ENCODE measurements around the gene PRDM2. TPM values are rescaled to one million over a fixed set of nuclear protein-coding genes. Genes with fewer than 3 reads are reported as not detected.

PRDM2 gene
- total and polyA plus RNA-seq, 4 donors: 16.1 to 52.0 (median 28.5) TPM

DNA sequence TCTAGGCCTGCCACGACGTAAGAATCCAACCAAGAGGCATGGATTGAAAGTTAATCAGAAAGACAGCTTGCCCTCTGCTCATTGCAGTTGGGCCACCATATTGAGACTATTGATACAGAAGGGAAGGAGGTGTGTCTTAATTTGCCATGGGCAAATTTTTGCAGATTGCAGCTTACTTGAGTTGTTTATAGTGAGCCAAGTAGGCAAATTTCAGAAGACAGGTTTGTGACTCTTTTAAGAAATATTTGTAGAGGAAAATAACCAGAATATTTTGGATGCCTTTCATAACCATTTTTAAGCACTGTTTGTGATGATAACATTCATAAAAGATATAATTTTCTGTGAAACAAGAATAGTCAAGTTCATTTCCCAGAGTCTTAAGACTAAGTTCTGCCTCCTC, 74.1 kb downstream of the PRDM2 start:
- WGBS, 2 donors: 93 to 100% methylated on average over 2 of the region's 2 CpGs
- Histone ChIP-seq H3K27me3 (ENCODE audit: control insufficient read depth in 3 of 3, insufficient read depth in 3 of 3, low read length in 2 of 3) (no peaks in the 10 kb centered on the region), H3K27ac (ENCODE audit: low read depth in 1 of 2, low read length in 1 of 2) (no peak overlapping the region), H3K4me1 (ENCODE audit: control insufficient read depth in 5 of 5, insufficient read depth in 5 of 5, low read length in 5 of 5) (peaks cover 0 to 2% (median 0%) of the 10 kb centered on the region in 5 donors), H3K9ac (ENCODE audit: insufficient read depth in 1 of 2, low read length in 2 of 2) (no peak overlapping the region), H3K4me3 (no peak overlapping the region), H3K36me3 (ENCODE audit: control insufficient read depth in 4 of 4, insufficient read depth in 4 of 4, low read length in 4 of 4) (peaks cover 20 to 33% (median 22%) of the 10 kb centered on the region in 4 donors), H3K9me3 (ENCODE audit: control insufficient read depth in 4 of 4, insufficient read depth in 3 of 4, low read length in 3 of 4) (no peaks in the 10 kb centered on the region)
- ATAC-seq (ENCODE audit: insufficient read depth, low FRiP score) (no peak), DNase-seq (no peak)
- TF ChIP-seq, protein P1, sequence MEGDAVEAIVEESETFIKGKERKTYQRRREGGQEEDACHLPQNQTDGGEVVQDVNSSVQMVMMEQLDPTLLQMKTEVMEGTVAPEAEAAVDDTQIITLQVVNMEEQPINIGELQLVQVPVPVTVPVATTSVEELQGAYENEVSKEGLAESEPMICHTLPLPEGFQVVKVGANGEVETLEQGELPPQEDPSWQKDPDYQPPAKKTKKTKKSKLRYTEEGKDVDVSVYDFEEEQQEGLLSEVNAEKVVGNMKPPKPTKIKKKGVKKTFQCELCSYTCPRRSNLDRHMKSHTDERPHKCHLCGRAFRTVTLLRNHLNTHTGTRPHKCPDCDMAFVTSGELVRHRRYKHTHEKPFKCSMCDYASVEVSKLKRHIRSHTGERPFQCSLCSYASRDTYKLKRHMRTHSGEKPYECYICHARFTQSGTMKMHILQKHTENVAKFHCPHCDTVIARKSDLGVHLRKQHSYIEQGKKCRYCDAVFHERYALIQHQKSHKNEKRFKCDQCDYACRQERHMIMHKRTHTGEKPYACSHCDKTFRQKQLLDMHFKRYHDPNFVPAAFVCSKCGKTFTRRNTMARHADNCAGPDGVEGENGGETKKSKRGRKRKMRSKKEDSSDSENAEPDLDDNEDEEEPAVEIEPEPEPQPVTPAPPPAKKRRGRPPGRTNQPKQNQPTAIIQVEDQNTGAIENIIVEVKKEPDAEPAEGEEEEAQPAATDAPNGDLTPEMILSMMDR (IDR thresholded peaks at IDR 0.05; ENCODE audit: control extremely low read depth, extremely low read depth): no peak

DNA sequence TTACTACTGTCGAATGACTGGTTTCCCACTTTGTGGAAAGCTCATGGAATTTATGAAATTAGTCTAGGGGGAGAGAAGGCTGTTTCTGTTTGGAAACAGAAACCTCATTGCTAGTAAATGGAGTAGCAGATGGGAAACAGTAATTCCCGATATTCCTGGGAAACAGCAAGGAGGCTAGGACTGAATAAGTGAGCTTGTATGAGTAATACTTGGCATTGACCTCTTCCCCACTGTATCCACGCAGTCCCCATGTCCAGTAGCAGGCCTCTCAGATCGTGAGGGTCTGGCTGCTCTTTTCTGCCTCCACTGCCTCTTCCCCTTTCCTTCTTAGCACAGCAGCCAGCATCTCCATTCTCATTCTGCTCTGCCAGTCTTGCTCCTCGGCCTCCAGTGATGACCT, 75.5 kb downstream of the PRDM2 start:
- Histone ChIP-seq H3K27ac (ENCODE audit: low read depth in 1 of 2, low read length in 1 of 2) (no peak overlapping the region), H3K9me3 (ENCODE audit: control insufficient read depth in 4 of 4, insufficient read depth in 3 of 4, low read length in 3 of 4) (no peaks in the 10 kb centered on the region), H3K36me3 (ENCODE audit: control insufficient read depth in 4 of 4, insufficient read depth in 4 of 4, low read length in 4 of 4) (peaks cover 26 to 41% (median 29%) of the 10 kb centered on the region in 4 donors), H3K27me3 (ENCODE audit: control insufficient read depth in 3 of 3, insufficient read depth in 3 of 3, low read length in 2 of 3) (no peaks in the 10 kb centered on the region), H3K4me3 (no peak overlapping the region), H3K4me1 (ENCODE audit: control insufficient read depth in 5 of 5, insufficient read depth in 5 of 5, low read length in 5 of 5) (peaks cover 0 to 2% (median 0%) of the 10 kb centered on the region in 5 donors), H3K9ac (ENCODE audit: insufficient read depth in 1 of 2, low read length in 2 of 2) (no peak overlapping the region)
- WGBS, 2 donors: 92 to 94% methylated on average over 5 of the region's 5 CpGs
- TF ChIP-seq, protein P1 (IDR thresholded peaks at IDR 0.05; ENCODE audit: control extremely low read depth, extremely low read depth): no peak
- DNase-seq: no peak
- no peak for ATAC-seq (ENCODE audit: insufficient read depth, low FRiP score)

DNA sequence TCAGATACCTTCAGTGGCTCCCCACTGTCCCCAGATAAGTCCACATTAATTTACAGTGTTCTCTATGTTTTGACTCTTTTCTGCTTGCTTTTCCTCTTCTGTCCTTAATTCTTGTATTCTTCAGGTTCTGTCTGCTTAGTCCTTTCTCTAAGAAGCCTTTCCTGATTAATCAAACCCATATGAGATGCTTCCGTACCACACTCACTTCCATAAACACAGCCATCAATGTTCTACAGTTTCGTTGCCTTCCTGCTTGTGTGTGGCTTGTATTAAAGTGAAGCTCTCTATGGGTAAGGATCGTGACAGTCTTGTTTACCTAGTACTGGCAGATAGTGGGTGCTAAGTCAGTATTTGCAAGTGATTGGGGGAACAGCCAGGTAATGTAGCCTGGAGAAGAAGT, 75.9 kb downstream of the PRDM2 start:
- no peak for ATAC-seq (ENCODE audit: insufficient read depth, low FRiP score)
- Histone ChIP-seq H3K27ac (ENCODE audit: low read depth in 1 of 2, low read length in 1 of 2) (no peak overlapping the region), H3K9ac (ENCODE audit: insufficient read depth in 1 of 2, low read length in 2 of 2) (no peak overlapping the region), H3K36me3 (ENCODE audit: control insufficient read depth in 4 of 4, insufficient read depth in 4 of 4, low read length in 4 of 4) (peaks cover 28 to 41% (median 31%) of the 10 kb centered on the region in 4 donors), H3K4me3 (no peak overlapping the region), H3K4me1 (ENCODE audit: control insufficient read depth in 5 of 5, insufficient read depth in 5 of 5, low read length in 5 of 5) (peaks cover 0 to 2% (median 0%) of the 10 kb centered on the region in 5 donors), H3K9me3 (ENCODE audit: control insufficient read depth in 4 of 4, insufficient read depth in 3 of 4, low read length in 3 of 4) (no peaks in the 10 kb centered on the region), H3K27me3 (ENCODE audit: control insufficient read depth in 3 of 3, insufficient read depth in 3 of 3, low read length in 2 of 3) (no peaks in the 10 kb centered on the region)
- WGBS, 2 donors: 90 to 91% methylated on average over 3 of the region's 3 CpGs
- no peak for DNase-seq
- TF ChIP-seq, protein P1 (IDR thresholded peaks at IDR 0.05; ENCODE audit: control extremely low read depth, extremely low read depth): no peak

DNA sequence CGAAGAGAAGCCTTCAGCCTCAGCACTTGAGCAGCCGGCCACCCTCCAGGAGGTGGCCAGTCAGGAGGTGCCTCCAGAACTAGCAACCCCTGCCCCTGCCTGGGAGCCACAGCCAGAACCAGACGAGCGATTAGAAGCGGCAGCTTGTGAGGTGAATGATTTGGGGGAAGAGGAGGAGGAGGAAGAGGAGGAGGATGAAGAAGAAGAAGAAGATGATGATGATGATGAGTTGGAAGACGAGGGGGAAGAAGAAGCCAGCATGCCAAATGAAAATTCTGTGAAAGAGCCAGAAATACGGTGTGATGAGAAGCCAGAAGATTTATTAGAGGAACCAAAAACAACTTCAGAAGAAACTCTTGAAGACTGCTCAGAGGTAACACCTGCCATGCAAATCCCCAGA, 78.4 kb downstream of the PRDM2 start:
- peaks cover 28 to 47% (median 35%) of the 10 kb centered on the region in 4 donors for H3K36me3 ChIP-seq (ENCODE audit: control insufficient read depth in 4 of 4, insufficient read depth in 4 of 4, low read length in 4 of 4)
- ATAC-seq (ENCODE audit: insufficient read depth, low FRiP score): no peak
- 95 to 96% methylated on average over 7 of the region's 7 CpGs for WGBS, 2 donors

More for the DNA sequence above, 78.4 kb downstream of the PRDM2 start:
- Histone ChIP-seq H3K9me3 (ENCODE audit: control insufficient read depth in 4 of 4, insufficient read depth in 3 of 4, low read length in 3 of 4) (no peaks in the 10 kb centered on the region), H3K4me3 (no peak overlapping the region), H3K27me3 (ENCODE audit: control insufficient read depth in 3 of 3, insufficient read depth in 3 of 3, low read length in 2 of 3) (no peaks in the 10 kb centered on the region), H3K9ac (ENCODE audit: insufficient read depth in 1 of 2, low read length in 2 of 2) (no peak overlapping the region), H3K4me1 (ENCODE audit: control insufficient read depth in 5 of 5, insufficient read depth in 5 of 5, low read length in 5 of 5) (peaks cover 0 to 13% (median 0%) of the 10 kb centered on the region in 5 donors), H3K27ac (ENCODE audit: low read depth in 1 of 2, low read length in 1 of 2) (no peak overlapping the region)
- DNase-seq: no peak
- TF ChIP-seq, protein P1 (IDR thresholded peaks at IDR 0.05; ENCODE audit: control extremely low read depth, extremely low read depth): no peak
